Measurements from ENCODE around the gene NPAS3.

DNA sequence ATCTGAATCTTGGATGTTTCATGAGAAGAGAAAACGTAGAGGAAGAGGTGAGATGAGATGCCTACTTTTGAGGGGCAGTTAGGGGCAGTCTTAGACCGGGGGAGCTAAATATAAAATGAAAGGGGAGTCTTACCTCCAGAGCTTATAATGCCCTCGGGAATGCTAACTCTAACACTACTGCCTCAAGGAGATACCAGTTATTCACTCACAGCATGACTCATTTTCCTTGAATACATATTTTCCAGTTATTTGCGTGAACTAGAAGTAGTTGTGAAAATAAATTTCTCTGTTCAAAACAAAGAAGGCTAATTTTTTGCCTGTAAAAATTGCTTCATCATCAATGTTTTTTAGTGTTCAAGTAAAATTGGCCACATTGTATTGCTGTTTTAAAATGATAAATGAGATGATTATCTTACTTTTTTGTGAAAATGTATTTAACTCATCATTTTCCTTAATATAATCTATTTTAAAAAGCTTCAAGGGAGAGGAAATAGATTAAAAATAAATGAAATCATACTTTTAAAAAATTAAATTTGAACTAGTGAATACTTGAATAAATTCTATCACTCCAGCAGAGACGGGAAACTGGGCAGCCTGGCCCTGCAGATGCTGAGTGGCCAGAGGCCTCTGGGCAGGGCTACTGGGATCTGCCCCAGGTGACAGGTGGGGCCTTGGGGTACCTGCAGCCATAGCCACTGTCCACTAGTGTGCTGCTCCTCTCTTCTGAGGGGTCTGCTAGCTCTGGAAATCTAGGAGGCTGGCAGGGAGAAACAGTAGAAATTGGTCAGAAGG lies 672.9 kb downstream of the NPAS3 start:
- TF ChIP-seq POLR2A (IDR thresholded peaks at IDR 0.05) (no peak), POLR2AphosphoS5 (IDR thresholded peaks at IDR 0.05) (no peak)
- TF ChIP-seq, protein P1, sequence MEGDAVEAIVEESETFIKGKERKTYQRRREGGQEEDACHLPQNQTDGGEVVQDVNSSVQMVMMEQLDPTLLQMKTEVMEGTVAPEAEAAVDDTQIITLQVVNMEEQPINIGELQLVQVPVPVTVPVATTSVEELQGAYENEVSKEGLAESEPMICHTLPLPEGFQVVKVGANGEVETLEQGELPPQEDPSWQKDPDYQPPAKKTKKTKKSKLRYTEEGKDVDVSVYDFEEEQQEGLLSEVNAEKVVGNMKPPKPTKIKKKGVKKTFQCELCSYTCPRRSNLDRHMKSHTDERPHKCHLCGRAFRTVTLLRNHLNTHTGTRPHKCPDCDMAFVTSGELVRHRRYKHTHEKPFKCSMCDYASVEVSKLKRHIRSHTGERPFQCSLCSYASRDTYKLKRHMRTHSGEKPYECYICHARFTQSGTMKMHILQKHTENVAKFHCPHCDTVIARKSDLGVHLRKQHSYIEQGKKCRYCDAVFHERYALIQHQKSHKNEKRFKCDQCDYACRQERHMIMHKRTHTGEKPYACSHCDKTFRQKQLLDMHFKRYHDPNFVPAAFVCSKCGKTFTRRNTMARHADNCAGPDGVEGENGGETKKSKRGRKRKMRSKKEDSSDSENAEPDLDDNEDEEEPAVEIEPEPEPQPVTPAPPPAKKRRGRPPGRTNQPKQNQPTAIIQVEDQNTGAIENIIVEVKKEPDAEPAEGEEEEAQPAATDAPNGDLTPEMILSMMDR (IDR thresholded peaks at IDR 0.05 in 8 of 11, conservative IDR thresholded peaks at IDR 0.05 in 3 of 11) = no peak
